Activated CD4-positive, alpha-beta T cell treated with anti-CD3 and anti-CD28 coated beads, Interleukin-2, amount 10 ng/mL, durations not matched to agents 7 days and 5 days (primary cell): ENCODE data around the gene ARPIN. TPM values are rescaled to one million over a fixed set of nuclear protein-coding genes. Genes with fewer than 3 reads are reported as not detected.
"Not testable (repeated sequence)": the region's sequence is repeated elsewhere in the genome, so short reads cannot be mapped to it uniquely, and the experiment has no call there.

Experiments used
- CTCF ChIA-PET: fragments of 350-600 bp; sonication (Branson Sonifier 250); formaldehyde crosslinking; loops from one replicate; lab custom pipeline; 2021; ENCODE audit warnings: antibody characterized with exemption; lab: Charles Lee
- POLR2A ChIA-PET: fragments of 350-600 bp; sonication (Branson Sonifier 250); formaldehyde crosslinking; loops from one replicate; lab custom pipeline; 2021; ENCODE audit warnings: antibody characterized with exemption; lab: Charles Lee
- DNase-seq: peaks from one replicate; pipeline ENCODE4 v3.0.0-alpha.2; 2020
- H3K27ac Mint-ChIP-seq: one replicate; pipeline ENCODE4 v1.8.0; 2021; ENCODE audit warnings: mild to moderate bottlenecking, moderate library complexity, mixed read lengths
- H3K27me3 Mint-ChIP-seq: one replicate; pipeline ENCODE4 v1.8.0; 2021; ENCODE audit warnings: mixed read lengths
- H3K36me3 Mint-ChIP-seq: one replicate; pipeline ENCODE4 v1.8.0; 2021; ENCODE audit warnings: low read depth, mixed read lengths
- H3K4me1 Mint-ChIP-seq: one replicate; pipeline ENCODE4 v1.8.0; 2021; ENCODE audit warnings: mixed read lengths
- H3K4me3 Mint-ChIP-seq: one replicate; pipeline ENCODE4 v1.8.0; 2021; ENCODE audit warnings: mild to moderate bottlenecking, moderate library complexity, mixed read lengths
- H3K9me3 Mint-ChIP-seq: one replicate; pipeline ENCODE4 v1.8.0; 2021; ENCODE audit warnings: mixed read lengths
- total RNA-seq, 2 experiments: library from RNA; stranded (reverse); gene quantifications; one replicate each; pipeline ENCODE4 v1.2.3, GENCODE V29; 2021

The ARPIN gene
- total RNA-seq, 2 experiments from 2014 or later: not detected

GRCh38 chr15:89888214-89888804, 24.4 kb downstream of the ARPIN start:
- no peak overlapping the region for H3K27ac Mint-ChIP-seq
- no peaks in the 10 kb centered on the region for H3K27me3 Mint-ChIP-seq
- peaks cover 31% of the 10 kb centered on the region for H3K4me1 Mint-ChIP-seq
- DNase-seq: no peak
- CTCF ChIA-PET: interaction anchor here (1.1 to 6.1 kb wide), 7 partner anchors 10 to 197 kb away, joined by 3 to 31 read pairs (median 9); no protein-coding TSS in a partner anchor
- no peaks in the 10 kb centered on the region for H3K9me3 Mint-ChIP-seq
- no peak overlapping the region for H3K4me3 Mint-ChIP-seq
- peaks cover 24% of the 10 kb centered on the region for H3K36me3 Mint-ChIP-seq
- POLR2A ChIA-PET: interaction anchor here (0.5 kb wide), 1 partner anchor 12 kb away, joined by 3 read pairs; no protein-coding TSS in a partner anchor

GRCh38 chr15:89885611-89886010, 27.1 kb downstream of the ARPIN start:
- no peak for DNase-seq
- Mint-ChIP-seq H3K4me1 (peaks cover 10% of the 10 kb centered on the region), H3K36me3 (peaks cover 22% of the 10 kb centered on the region), H3K27me3 (no peaks in the 10 kb centered on the region), H3K4me3 (no peak overlapping the region), H3K9me3 (no peaks in the 10 kb centered on the region), H3K27ac (no peak overlapping the region)
- POLR2A ChIA-PET: no interaction called here
- CTCF ChIA-PET: interaction anchor here (0.7 to 1.4 kb wide), 3 partner anchors 11 to 44 kb away, joined by 3 to 5 read pairs (median 4); no protein-coding TSS in a partner anchor

- H3K27ac Mint-ChIP-seq, H3K27me3 Mint-ChIP-seq, POLR2A ChIA-PET, H3K4me3 Mint-ChIP-seq, H3K9me3 Mint-ChIP-seq, H3K4me1 Mint-ChIP-seq, DNase-seq: not testable (repeated sequence)
- CTCF ChIA-PET: interaction anchor here (0.7 to 1.4 kb wide), 3 partner anchors 11 to 44 kb away, joined by 3 to 5 read pairs (median 4); no protein-coding TSS in a partner anchor
- peaks cover 21% of the 10 kb centered on the region for H3K36me3 Mint-ChIP-seq
These were observed 27.6 kb downstream of the ARPIN start for GRCh38 chr15:89885179-89885578.

GRCh38 chr15:89883518-89883917, 29.2 kb downstream of the ARPIN start:
- Mint-ChIP-seq H3K4me3 (no peak overlapping the region), H3K36me3 (peaks cover 12% of the 10 kb centered on the region), H3K4me1 (no peaks in the 10 kb centered on the region), H3K27ac (no peak overlapping the region), H3K9me3 (no peaks in the 10 kb centered on the region), H3K27me3 (no peaks in the 10 kb centered on the region)
- POLR2A ChIA-PET: no interaction called here
- CTCF ChIA-PET: interaction anchor here (1.8 kb wide), 1 partner anchor 9 kb away, joined by 6 read pairs; no protein-coding TSS in a partner anchor
- no peak for DNase-seq

GRCh38 chr15:89880727-89881126, 32.0 kb downstream of the ARPIN start:
- CTCF ChIA-PET: no interaction called here
- DNase-seq: no peak
- Mint-ChIP-seq H3K27ac (no peak overlapping the region), H3K9me3 (no peaks in the 10 kb centered on the region), H3K27me3 (no peaks in the 10 kb centered on the region), H3K36me3 (peaks cover 7% of the 10 kb centered on the region), H3K4me3 (no peak overlapping the region), H3K4me1 (no peaks in the 10 kb centered on the region)
- POLR2A ChIA-PET: no interaction called here

- H3K27me3 Mint-ChIP-seq: no peaks in the 10 kb centered on the region
- no peak overlapping the region for H3K27ac Mint-ChIP-seq
- no peaks in the 10 kb centered on the region for H3K9me3 Mint-ChIP-seq
- peaks cover 5% of the 10 kb centered on the region for H3K4me1 Mint-ChIP-seq
- H3K4me3 Mint-ChIP-seq: no peak overlapping the region
- ChIA-PET POLR2A (no interaction called here), CTCF (interaction anchor here (0.6 to 2.4 kb wide), 2 partner anchors 118 to 576 kb away, joined by 3 to 10 read pairs; no protein-coding TSS in a partner anchor)
- DNase-seq: no peak
- peaks cover 4% of the 10 kb centered on the region for H3K36me3 Mint-ChIP-seq
These were observed 34.4 kb downstream of the ARPIN start for GRCh38 chr15:89878323-89878722.

GRCh38 chr15:89877083-89877425, 35.7 kb downstream of the ARPIN start:
- DNase-seq: no peak
- ChIA-PET POLR2A (no interaction called here), CTCF (interaction anchor here (0.9 to 2.4 kb wide), 5 partner anchors 12 to 126 kb away, joined by 4 to 16 read pairs (median 8); partner anchors contain the start of gene MESP1)
- Mint-ChIP-seq H3K36me3 (peaks cover 4% of the 10 kb centered on the region), H3K9me3 (no peaks in the 10 kb centered on the region), H3K4me1 (peaks cover 5% of the 10 kb centered on the region), H3K4me3 (no peak overlapping the region), H3K27ac (no peak overlapping the region), H3K27me3 (no peaks in the 10 kb centered on the region)

- Mint-ChIP-seq H3K27ac (no peak overlapping the region), H3K4me1 (peaks cover 5% of the 10 kb centered on the region), H3K27me3 (no peaks in the 10 kb centered on the region), H3K9me3 (no peaks in the 10 kb centered on the region), H3K36me3 (peaks cover 4% of the 10 kb centered on the region), H3K4me3 (no peak overlapping the region)
- CTCF ChIA-PET: interaction anchor here (0.6 to 2.4 kb wide), 7 partner anchors 12 to 245 kb away, joined by 3 to 16 read pairs (median 4); partner anchors contain the start of gene MESP1
- DNase-seq: no peak
- POLR2A ChIA-PET: interaction anchor here (0.7 kb wide), 1 partner anchor 11 kb away, joined by 3 read pairs; no protein-coding TSS in a partner anchor
These were observed 36.2 kb downstream of the ARPIN start for GRCh38 chr15:89876396-89877082.

GRCh38 chr15:89875741-89876140, 37.0 kb downstream of the ARPIN start:
- Mint-ChIP-seq H3K36me3 (peaks cover 8% of the 10 kb centered on the region), H3K27me3 (no peaks in the 10 kb centered on the region), H3K4me1 (peaks cover 5% of the 10 kb centered on the region), H3K27ac (no peak overlapping the region), H3K4me3 (no peak overlapping the region), H3K9me3 (no peaks in the 10 kb centered on the region)
- CTCF ChIA-PET: interaction anchor here (0.8 to 2.1 kb wide), 8 partner anchors 13 to 246 kb away, joined by 3 to 31 read pairs (median 6); no protein-coding TSS in a partner anchor
- POLR2A ChIA-PET: no interaction called here
- DNase-seq: no peak

- peaks cover 5% of the 10 kb centered on the region for H3K4me1 Mint-ChIP-seq
- ChIA-PET POLR2A (interaction anchor here (0.9 kb wide), 1 partner anchor 114 kb away, joined by 3 read pairs; no protein-coding TSS in a partner anchor), CTCF (interaction anchor here (0.6 to 2.1 kb wide), 29 partner anchors 8 to 225 kb away, joined by 3 to 31 read pairs (median 4); partner anchors contain the start of gene AP3S2)
- H3K9me3 Mint-ChIP-seq: no peaks in the 10 kb centered on the region
- H3K27me3 Mint-ChIP-seq: no peaks in the 10 kb centered on the region
- no peak overlapping the region for H3K27ac Mint-ChIP-seq
- H3K36me3 Mint-ChIP-seq: peaks cover 15% of the 10 kb centered on the region
- H3K4me3 Mint-ChIP-seq: no peak overlapping the region
- peak; percentile 85 for DNase-seq
These were observed 37.7 kb downstream of the ARPIN start for GRCh38 chr15:89874926-89875564.

GRCh38 chr15:89870688-89871288, 42.0 kb downstream of the ARPIN start:
- ChIA-PET CTCF (no interaction called here), POLR2A (no interaction called here)
- Mint-ChIP-seq H3K27me3 (no peaks in the 10 kb centered on the region), H3K9me3 (no peaks in the 10 kb centered on the region), H3K4me1 (peaks cover 5% of the 10 kb centered on the region), H3K4me3 (no peak overlapping the region), H3K36me3 (peaks cover 15% of the 10 kb centered on the region), H3K27ac (no peak overlapping the region)
- DNase-seq: no peak

- no peak overlapping the region for H3K4me3 Mint-ChIP-seq
- ChIA-PET CTCF (interaction anchor here (0.5 kb wide), 1 partner anchor 23 kb away, joined by 6 read pairs; no protein-coding TSS in a partner anchor), POLR2A (no interaction called here)
- no peak overlapping the region for H3K27ac Mint-ChIP-seq
- peaks cover 15% of the 10 kb centered on the region for H3K36me3 Mint-ChIP-seq
- H3K4me1 Mint-ChIP-seq: peaks cover under 1% of the 10 kb centered on the region
- no peaks in the 10 kb centered on the region for H3K9me3 Mint-ChIP-seq
- no peak for DNase-seq
- no peaks in the 10 kb centered on the region for H3K27me3 Mint-ChIP-seq
These were observed 42.7 kb downstream of the ARPIN start for GRCh38 chr15:89870006-89870405.
